LNCaP clone FGC (cell line): ENCODE data around the gene NPB.

Experiments used
- DNase-seq: peaks from one replicate; pipeline ENCODE4 v3.0.0-alpha.2; 2011; ENCODE audit warnings: low read depth
- H3K4me3 ChIP-seq: 2 replicates; pipeline ENCODE4 v1.5.1; 2011; ENCODE audit warnings: mild to moderate bottlenecking, low read depth, low read length, control low read depth
- TF ChIP-seq, protein P1 (sequence below): IDR thresholded peaks from 2 replicates; pipeline ENCODE4 v1.5.1; 2012; ENCODE audit warnings: mild to moderate bottlenecking; ENCODE audit not compliant: control insufficient read depth, insufficient read depth; ENCODE audit errors: extremely low read depth

The NPB gene

GRCh38 chr17:81885869-81886548 is 16.0 kb upstream of the NPB start:
- H3K4me3 ChIP-seq = no peak overlapping the region
- TF ChIP-seq, protein P1, sequence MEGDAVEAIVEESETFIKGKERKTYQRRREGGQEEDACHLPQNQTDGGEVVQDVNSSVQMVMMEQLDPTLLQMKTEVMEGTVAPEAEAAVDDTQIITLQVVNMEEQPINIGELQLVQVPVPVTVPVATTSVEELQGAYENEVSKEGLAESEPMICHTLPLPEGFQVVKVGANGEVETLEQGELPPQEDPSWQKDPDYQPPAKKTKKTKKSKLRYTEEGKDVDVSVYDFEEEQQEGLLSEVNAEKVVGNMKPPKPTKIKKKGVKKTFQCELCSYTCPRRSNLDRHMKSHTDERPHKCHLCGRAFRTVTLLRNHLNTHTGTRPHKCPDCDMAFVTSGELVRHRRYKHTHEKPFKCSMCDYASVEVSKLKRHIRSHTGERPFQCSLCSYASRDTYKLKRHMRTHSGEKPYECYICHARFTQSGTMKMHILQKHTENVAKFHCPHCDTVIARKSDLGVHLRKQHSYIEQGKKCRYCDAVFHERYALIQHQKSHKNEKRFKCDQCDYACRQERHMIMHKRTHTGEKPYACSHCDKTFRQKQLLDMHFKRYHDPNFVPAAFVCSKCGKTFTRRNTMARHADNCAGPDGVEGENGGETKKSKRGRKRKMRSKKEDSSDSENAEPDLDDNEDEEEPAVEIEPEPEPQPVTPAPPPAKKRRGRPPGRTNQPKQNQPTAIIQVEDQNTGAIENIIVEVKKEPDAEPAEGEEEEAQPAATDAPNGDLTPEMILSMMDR = no peak
- DNase-seq = no peak

GRCh38 chr17:81888105-81888987 is 13.7 kb upstream of the NPB start:
- H3K4me3 ChIP-seq = no peak overlapping the region
- DNase-seq = no peak
- TF ChIP-seq, protein P1 = no peak

GRCh38 chr17:81888988-81889595 is 12.9 kb upstream of the NPB start:
- TF ChIP-seq, protein P1 = no peak
- no peak for DNase-seq
- H3K4me3 ChIP-seq = no peak overlapping the region

DNA sequence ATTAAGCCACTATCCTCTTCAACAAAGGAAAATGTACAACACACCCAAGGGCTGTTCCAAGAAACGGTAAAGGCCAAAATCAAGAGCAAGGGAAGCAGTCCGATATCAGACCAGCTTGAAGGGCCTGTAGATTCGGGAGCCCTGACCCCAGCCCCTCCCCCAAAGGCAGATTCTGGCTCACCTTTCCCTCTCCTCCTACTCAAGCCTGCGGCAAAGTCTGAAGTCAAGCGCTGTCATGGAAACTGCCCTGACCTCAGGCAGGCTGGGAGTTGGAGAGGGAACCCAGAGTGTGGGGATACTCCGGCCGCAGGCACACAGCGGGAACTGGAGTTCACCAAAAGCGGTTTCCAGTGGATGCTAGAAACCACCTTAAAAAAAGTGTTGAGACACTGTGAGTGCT is 12.4 kb upstream of the NPB start:
- peak overlapping the region; percentile 98 for H3K4me3 ChIP-seq
- TF ChIP-seq, protein P1 = no peak
- no peak for DNase-seq

DNA sequence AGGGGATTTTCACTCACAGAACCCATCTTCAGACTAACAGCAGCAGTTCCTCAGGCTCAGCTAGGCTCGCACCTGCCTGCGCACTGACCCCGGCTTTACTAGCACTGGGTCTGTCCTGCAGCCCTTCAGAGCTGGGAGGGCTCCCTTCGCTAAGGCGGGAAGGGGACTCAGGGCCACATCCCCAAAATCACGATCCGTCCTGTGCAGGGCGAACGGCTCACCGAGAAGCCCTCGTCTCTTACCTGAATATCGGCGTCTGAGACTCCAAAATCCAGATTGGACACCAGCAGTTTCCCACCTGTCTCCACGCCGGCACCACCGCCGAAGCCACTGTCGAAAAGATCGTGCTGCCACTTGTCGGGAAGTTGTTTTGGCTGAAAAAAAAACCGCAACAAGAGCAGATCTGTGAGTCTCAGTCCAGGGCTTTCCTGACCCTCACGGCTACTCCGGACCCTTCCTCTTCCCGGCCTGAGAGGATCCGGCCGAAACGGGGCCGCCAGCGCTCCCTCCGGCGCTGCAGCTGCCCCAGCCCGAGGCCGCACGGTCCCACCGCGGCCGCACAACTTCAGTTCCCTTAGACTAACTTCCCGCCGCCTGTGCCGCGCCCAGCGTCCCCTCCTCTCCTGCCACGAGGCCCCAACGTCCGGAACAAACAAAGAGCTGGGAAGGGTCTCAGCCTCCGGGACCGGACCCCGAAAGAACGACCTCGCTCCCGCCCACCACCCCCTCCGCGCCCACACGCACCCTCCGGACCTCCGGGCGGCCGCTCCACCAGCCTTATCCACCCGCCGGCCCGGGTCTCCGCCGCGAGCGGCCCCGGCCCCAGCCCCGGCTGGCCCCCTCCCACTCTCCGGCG is 11.4 kb upstream of the NPB start:
- TF ChIP-seq, protein P1 = no peak
- no peak for DNase-seq
- peak overlapping the region; percentile 98 for H3K4me3 ChIP-seq

- no peak for DNase-seq
- peak overlapping the region; percentile 98 for H3K4me3 ChIP-seq
- TF ChIP-seq, protein P1 = no peak
Measured at GRCh38 chr17:81891303-81891552, 10.8 kb upstream of the NPB start.
